Measurements from ENCODE around the gene XPO5.

GRCh38 chr6:43532201-43532600, 43.6 kb downstream of the XPO5 start:
- no peak for TF ChIP-seq ZNF274 (IDR thresholded peaks at IDR 0.05; ENCODE audit: low read depth, low read length)
- no peak for TF ChIP-seq SUZ12 (IDR thresholded peaks at IDR 0.05; ENCODE audit: extremely low read depth, insufficient read depth, insufficient read length)
- no peak for TF ChIP-seq YY1 (IDR thresholded peaks at IDR 0.05; ENCODE audit: insufficient read depth, insufficient read length)
